Gastroesophageal sphincter (tissue), 4 donors: ENCODE results near the gene ARFRP1. TPM values are rescaled to one million over a fixed set of nuclear protein-coding genes. Genes with fewer than 3 reads are reported as not detected.
A peak's percentile ranks its signal among the peaks of the same experiment; 100 is the strongest.

Experiments
- ATAC-seq: fragments of 150-250 bp; one replicate; pipeline ENCODE4 v1.9.1; 2016; ENCODE audit warnings: mild to moderate bottlenecking, moderate library complexity
- H3K27ac ChIP-seq, 4 donors: fragments of 200-600 bp; sonication (generic) in 3 of 4; 1 replicate in 3 of 4; 2 replicates in 1 of 4; pipeline ENCODE4 v1.5.1; 2016 to 2019
- H3K27me3 ChIP-seq: fragments of 200-600 bp; sonication (generic); one replicate; pipeline ENCODE4 v1.5.1; 2019
- H3K36me3 ChIP-seq, 2 donors: fragments of 200-600 bp; sonication (generic); one replicate each; pipeline ENCODE4 v1.5.1; 2019; ENCODE audit warnings: control low read depth in 1 of 2
- H3K4me1 ChIP-seq, 3 donors: fragments of 200-600 bp; sonication (generic); 1 replicate in 2 of 3; 2 replicates in 1 of 3; pipeline ENCODE4 v1.5.1; 2016 to 2019; ENCODE audit warnings: control low read depth in 2 of 3
- H3K4me3 ChIP-seq, 2 donors: fragments of 200-600 bp; sonication (generic); one replicate each; pipeline ENCODE4 v1.5.1; 2019; ENCODE audit warnings: mild to moderate bottlenecking in 1 of 2, moderate library complexity in 1 of 2
- H3K9me3 ChIP-seq, 3 donors: fragments of 200-600 bp; sonication (generic); one replicate each; pipeline ENCODE4 v1.5.1; 2017 to 2019; ENCODE audit warnings: control low read depth in 2 of 3
- CTCF ChIP-seq, 4 experiments: fragments of 200-600 bp in 2 of 4; fragments of 450-650 bp in 2 of 4; sonication (generic) in 1 of 4; IDR thresholded peaks; one replicate each; pipeline ENCODE4 v1.5.1; 2017 to 2019; ENCODE audit warnings: antibody characterized with exemption in 4 of 4, mild to moderate bottlenecking in 2 of 4, moderate library complexity in 2 of 4
- EP300 ChIP-seq: sonication (generic); formaldehyde crosslinking; IDR thresholded peaks from one replicate; pipeline ENCODE4 v1.6.1; 2017; ENCODE audit warnings: antibody characterized with exemption, mild to moderate bottlenecking
- POLR2A ChIP-seq, 2 donors: fragments of 450-650 bp; IDR thresholded peaks; one replicate each; pipeline ENCODE4 v1.6.1; 2017; ENCODE audit warnings: antibody characterized with exemption in 2 of 2, mild to moderate bottlenecking in 2 of 2, moderate library complexity in 1 of 2
- POLR2AphosphoS5 ChIP-seq: sonication (generic); formaldehyde crosslinking; IDR thresholded peaks from one replicate; pipeline ENCODE4 v1.6.1; 2017; ENCODE audit warnings: antibody characterized with exemption
- WGBS, 2 donors: methylation state at CpG; one replicate each; pipeline ENCODE4 v1.1.5; 2018; ENCODE audit warnings: low coverage in 1 of 2; 5-methylcytosine and 5-hydroxymethylcytosine counted together
- total RNA-seq, 4 donors: library from RNA; depleted of rRNA; stranded (reverse); fragments of >200 nt; gene quantifications; one replicate each; pipeline ENCODE4 v1.1.0, GENCODE V29; 2016

ARFRP1 gene
- total RNA-seq, 4 donors from 2014 or later, result 38.9 to 56.4 (median 49.0) TPM

GRCh38 chr20:63708301-63709148 lies 749 bp upstream of the ARFRP1 start:
- Histone ChIP-seq H3K27me3 (no peaks in the 10 kb centered on the region), H3K4me1 (peaks cover 0 to 50% (median 18%) of the 10 kb centered on the region in 3 donors), H3K36me3 (peaks cover 0 to 79% of the 10 kb centered on the region in 2 donors), H3K9me3 (no peaks in the 10 kb centered on the region), H3K4me3 (peak overlapping the region; percentile 80 to 97), H3K27ac (peak overlapping the region in 3 of 4 donors; percentile 90 to 93 (median 92))
- ATAC-seq, result no peak
- 12 to 68% methylated on average over 10 to 12 of the region's 67 CpGs for WGBS, 2 donors
- TF ChIP-seq EP300 (no peak), POLR2A (IDR thresholded peaks at IDR 0.05) (no peak), CTCF (IDR thresholded peaks at IDR 0.05) (no peak), POLR2AphosphoS5 (no peak)

- H3K4me1 ChIP-seq, result peaks cover 0 to 50% (median 18%) of the 10 kb centered on the region in 3 donors
- 0 to 10% methylated on average over 2 to 5 of the region's 56 CpGs for WGBS, 2 donors
- TF ChIP-seq POLR2AphosphoS5, result no peak
- peak in 1 of 2 donors; percentile 1 for TF ChIP-seq POLR2A (IDR thresholded peaks at IDR 0.05)
- no peak for TF ChIP-seq EP300
- TF ChIP-seq CTCF (IDR thresholded peaks at IDR 0.05), result peak in 1 of 4 experiments; percentile 19
- H3K27ac ChIP-seq, result peak overlapping the region; percentile 76 to 93 (median 91)
- peak; percentile 19 for ATAC-seq
- peak overlapping the region; percentile 80 to 97 for H3K4me3 ChIP-seq
- no peaks in the 10 kb centered on the region for H3K27me3 ChIP-seq
- H3K36me3 ChIP-seq, result peaks cover 0 to 74% of the 10 kb centered on the region in 2 donors
- no peaks in the 10 kb centered on the region for H3K9me3 ChIP-seq
These were observed 771 bp downstream of the ARFRP1 start for GRCh38 chr20:63706852-63707557.

GRCh38 chr20:63706027-63706695 lies 1.6 kb downstream of the ARFRP1 start:
- peak overlapping the region in 1 of 2 donors; percentile 97 for H3K4me3 ChIP-seq

More at GRCh38 chr20:63706027-63706695, 1.6 kb downstream of the ARFRP1 start:
- ATAC-seq, result no peak
- Histone ChIP-seq H3K36me3 (peaks cover 0 to 70% of the 10 kb centered on the region in 2 donors), H3K27me3 (no peaks in the 10 kb centered on the region), H3K27ac (peak overlapping the region in 3 of 4 donors; percentile 5 to 93 (median 92)), H3K4me1 (peaks cover 0 to 47% (median 18%) of the 10 kb centered on the region in 3 donors), H3K9me3 (no peaks in the 10 kb centered on the region)
- TF ChIP-seq POLR2AphosphoS5, result no peak
- no peak for TF ChIP-seq EP300
- no peak for TF ChIP-seq CTCF (IDR thresholded peaks at IDR 0.05)
- TF ChIP-seq POLR2A (IDR thresholded peaks at IDR 0.05), result no peak
- WGBS, 2 donors, result 82 to 100% methylated on average over 1 to 5 of the region's 12 CpGs
